Sigmoid colon (tissue), 4 donors: ENCODE data around the gene MRTFB.

Source experiments
- EP300 ChIP-seq, 4 donors: sonication (generic); formaldehyde crosslinking; IDR thresholded peaks; one replicate each; pipeline ENCODE4 v1.6.1; 2017; ENCODE audit warnings: antibody characterized with exemption in 4 of 4
- POLR2A ChIP-seq, 2 donors: fragments of 450-650 bp; IDR thresholded peaks; one replicate each; pipeline ENCODE4 v1.6.1; 2016; ENCODE audit warnings: antibody characterized with exemption in 2 of 2, mild to moderate bottlenecking in 2 of 2, moderate library complexity in 2 of 2
- POLR2AphosphoS5 ChIP-seq, 4 donors: sonication (generic); formaldehyde crosslinking; IDR thresholded peaks; one replicate each; pipeline ENCODE4 v1.6.1; 2017; ENCODE audit warnings: antibody characterized with exemption in 4 of 4
- TF ChIP-seq, protein P1 (sequence below), 4 experiments: fragments of 450-650 bp in 3 of 4; fragments of 200-600 bp in 1 of 4; IDR thresholded peaks; one replicate each; pipeline ENCODE4 v1.5.1; 2016 to 2019; ENCODE audit warnings: antibody characterized with exemption in 4 of 4, mild to moderate bottlenecking in 3 of 4, moderate library complexity in 2 of 4

GRCh38 chr16:14129502-14129901, 58.4 kb downstream of the MRTFB start:
- TF ChIP-seq, protein P1, sequence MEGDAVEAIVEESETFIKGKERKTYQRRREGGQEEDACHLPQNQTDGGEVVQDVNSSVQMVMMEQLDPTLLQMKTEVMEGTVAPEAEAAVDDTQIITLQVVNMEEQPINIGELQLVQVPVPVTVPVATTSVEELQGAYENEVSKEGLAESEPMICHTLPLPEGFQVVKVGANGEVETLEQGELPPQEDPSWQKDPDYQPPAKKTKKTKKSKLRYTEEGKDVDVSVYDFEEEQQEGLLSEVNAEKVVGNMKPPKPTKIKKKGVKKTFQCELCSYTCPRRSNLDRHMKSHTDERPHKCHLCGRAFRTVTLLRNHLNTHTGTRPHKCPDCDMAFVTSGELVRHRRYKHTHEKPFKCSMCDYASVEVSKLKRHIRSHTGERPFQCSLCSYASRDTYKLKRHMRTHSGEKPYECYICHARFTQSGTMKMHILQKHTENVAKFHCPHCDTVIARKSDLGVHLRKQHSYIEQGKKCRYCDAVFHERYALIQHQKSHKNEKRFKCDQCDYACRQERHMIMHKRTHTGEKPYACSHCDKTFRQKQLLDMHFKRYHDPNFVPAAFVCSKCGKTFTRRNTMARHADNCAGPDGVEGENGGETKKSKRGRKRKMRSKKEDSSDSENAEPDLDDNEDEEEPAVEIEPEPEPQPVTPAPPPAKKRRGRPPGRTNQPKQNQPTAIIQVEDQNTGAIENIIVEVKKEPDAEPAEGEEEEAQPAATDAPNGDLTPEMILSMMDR (IDR thresholded peaks at IDR 0.05), result no peak
- TF ChIP-seq POLR2A (IDR thresholded peaks at IDR 0.05) (no peak), EP300 (IDR thresholded peaks at IDR 0.05) (no peak), POLR2AphosphoS5 (IDR thresholded peaks at IDR 0.05) (no peak)
